Activated T-helper 17 cell treated with anti-CD3 and anti-CD28 coated beads, Interleukin-2, amount 50 U/mL, for 72 hours (primary cell): ENCODE data around the gene NHLH1. TPM values are rescaled to one million over a fixed set of nuclear protein-coding genes. Genes with fewer than 3 reads are reported as not detected.

Experiments
- ATAC-seq: fragments of 150-1000 bp; cut with Tn5 transposase; replicated peaks from 2 replicates; pipeline ENCODE4 v1.10.0; 2021; ENCODE audit warnings: mild to moderate bottlenecking, moderate library complexity
- H3K27ac Mint-ChIP-seq: one replicate; pipeline ENCODE4 v1.8.0; 2022; ENCODE audit warnings: mixed read lengths
- H3K27me3 Mint-ChIP-seq: one replicate; pipeline ENCODE4 v1.8.0; 2022; ENCODE audit warnings: mixed read lengths
- H3K36me3 Mint-ChIP-seq: one replicate; pipeline ENCODE4 v1.8.0; 2022; ENCODE audit warnings: low read depth, mild to moderate bottlenecking, mixed read lengths
- H3K4me1 Mint-ChIP-seq: one replicate; pipeline ENCODE4 v1.8.0; 2022; ENCODE audit warnings: mixed read lengths
- H3K4me3 Mint-ChIP-seq: one replicate; pipeline ENCODE4 v1.8.0; 2022; ENCODE audit warnings: mild to moderate bottlenecking, mixed read lengths
- H3K9me3 Mint-ChIP-seq: one replicate; pipeline ENCODE4 v1.8.0; 2022; ENCODE audit warnings: mixed read lengths
- total RNA-seq, 2 donors: library from RNA; stranded (reverse); gene quantifications; one replicate each; pipeline ENCODE4 v1.2.3, GENCODE V29; 2022

Gene NHLH1
- total RNA-seq: 1 to 10 TPM; 1.0 to 1.1 TPM

- no peaks in the 10 kb centered on the region for H3K36me3 Mint-ChIP-seq
- peaks cover 7% of the 10 kb centered on the region for H3K4me1 Mint-ChIP-seq
- H3K4me3 Mint-ChIP-seq: no peak within 1 kb of the TSS
- peak within 1 kb of the TSS; percentile 40 for H3K27ac Mint-ChIP-seq
- ATAC-seq: no peak
- no peaks in the 10 kb centered on the region for H3K9me3 Mint-ChIP-seq
- H3K27me3 Mint-ChIP-seq: no peaks in the 10 kb centered on the region
These were observed at the start of gene NHLH1 for GRCh38 chr1:160366731-160367515. NHLH1 (plus strand) TSS chr1:160367071; CDS start chr1:160370732, 3,661 bp downstream.

GRCh38 chr1:160322831-160323230 is 44.0 kb upstream of the NHLH1 start:
- no peak overlapping the region for H3K27ac Mint-ChIP-seq
- no peak for ATAC-seq
- no peaks in the 10 kb centered on the region for H3K27me3 Mint-ChIP-seq
- no peaks in the 10 kb centered on the region for H3K9me3 Mint-ChIP-seq
- peaks cover 13% of the 10 kb centered on the region for H3K4me1 Mint-ChIP-seq
- no peak overlapping the region for H3K4me3 Mint-ChIP-seq
- H3K36me3 Mint-ChIP-seq: peaks cover 100% of the 10 kb centered on the region

GRCh38 chr1:160325252-160325651 is 41.6 kb upstream of the NHLH1 start:
- Mint-ChIP-seq H3K9me3 (no peaks in the 10 kb centered on the region), H3K4me3 (no peak overlapping the region), H3K36me3 (peaks cover 100% of the 10 kb centered on the region), H3K27me3 (no peaks in the 10 kb centered on the region), H3K4me1 (no peaks in the 10 kb centered on the region), H3K27ac (peak overlapping the region; percentile 23)
- ATAC-seq: no peak

DNA sequence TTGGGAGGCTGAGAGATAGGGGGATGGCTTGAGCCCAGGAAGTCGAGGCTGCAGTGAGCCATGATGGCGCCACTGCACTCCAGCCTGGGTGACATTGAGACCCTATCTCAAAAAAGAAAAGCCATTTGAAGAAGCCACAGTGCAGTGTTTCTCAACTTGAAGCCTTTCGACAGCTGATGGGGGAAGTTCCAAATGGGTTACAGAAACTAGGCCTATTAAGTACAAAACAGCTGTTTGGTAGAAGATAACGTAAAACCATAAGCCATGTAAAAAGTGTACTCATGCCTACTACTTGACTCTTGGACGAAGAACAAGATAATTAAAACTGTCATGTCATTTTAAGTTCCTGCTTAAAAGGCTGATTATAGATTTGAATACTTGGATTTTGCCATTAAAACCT is 40.5 kb upstream of the NHLH1 start:
- no peak for ATAC-seq
- Mint-ChIP-seq H3K4me1 (no peaks in the 10 kb centered on the region), H3K27ac (no peak overlapping the region), H3K36me3 (peaks cover 100% of the 10 kb centered on the region), H3K27me3 (no peaks in the 10 kb centered on the region), H3K4me3 (no peak overlapping the region), H3K9me3 (no peaks in the 10 kb centered on the region)

GRCh38 chr1:160328184-160328583 is 38.7 kb upstream of the NHLH1 start:
- H3K36me3 Mint-ChIP-seq: peaks cover 100% of the 10 kb centered on the region
- no peaks in the 10 kb centered on the region for H3K4me1 Mint-ChIP-seq
- H3K27me3 Mint-ChIP-seq: no peaks in the 10 kb centered on the region
- H3K27ac Mint-ChIP-seq: no peak overlapping the region
- no peak overlapping the region for H3K4me3 Mint-ChIP-seq
- no peaks in the 10 kb centered on the region for H3K9me3 Mint-ChIP-seq
- no peak for ATAC-seq

DNA sequence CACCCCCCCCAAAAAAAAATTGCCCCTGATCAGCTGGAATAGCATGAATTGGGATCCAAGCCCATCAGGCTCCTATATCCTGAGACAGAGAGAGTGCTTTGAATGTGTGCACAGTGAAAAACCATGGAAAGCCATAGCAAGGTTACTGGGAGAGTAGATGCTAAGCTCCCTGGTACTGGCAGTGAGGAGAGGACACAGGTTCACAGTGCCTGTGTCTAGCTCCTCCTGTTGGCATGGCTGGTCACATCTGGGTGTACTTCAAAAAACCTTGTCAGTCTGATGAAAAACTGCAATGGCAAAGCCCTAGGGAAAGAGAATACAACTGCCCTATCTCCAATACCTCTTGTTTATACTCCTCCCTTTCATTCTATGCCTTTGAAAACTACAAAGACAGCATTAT is 36.8 kb upstream of the NHLH1 start:
- Mint-ChIP-seq H3K36me3 (peaks cover 99% of the 10 kb centered on the region), H3K27ac (no peak overlapping the region), H3K9me3 (no peaks in the 10 kb centered on the region), H3K4me3 (no peak overlapping the region), H3K27me3 (no peaks in the 10 kb centered on the region), H3K4me1 (no peaks in the 10 kb centered on the region)
- ATAC-seq: no peak

GRCh38 chr1:160332516-160332915 is 34.4 kb upstream of the NHLH1 start:
- ATAC-seq: no peak

GRCh38 chr1:160338580-160338979 is 28.3 kb upstream of the NHLH1 start:
- Mint-ChIP-seq H3K36me3 (peaks cover 96% of the 10 kb centered on the region), H3K4me1 (peaks cover 24% of the 10 kb centered on the region), H3K27ac (peak overlapping the region; percentile 1), H3K4me3 (no peak overlapping the region), H3K9me3 (no peaks in the 10 kb centered on the region), H3K27me3 (no peaks in the 10 kb centered on the region)
- ATAC-seq: no peak

More at GRCh38 chr1:160332516-160332915, 34.4 kb upstream of the NHLH1 start:
- Mint-ChIP-seq H3K9me3 (no peaks in the 10 kb centered on the region), H3K4me1 (no peaks in the 10 kb centered on the region), H3K27me3 (no peaks in the 10 kb centered on the region), H3K36me3 (peaks cover 97% of the 10 kb centered on the region), H3K4me3 (no peak overlapping the region), H3K27ac (no peak overlapping the region)

DNA sequence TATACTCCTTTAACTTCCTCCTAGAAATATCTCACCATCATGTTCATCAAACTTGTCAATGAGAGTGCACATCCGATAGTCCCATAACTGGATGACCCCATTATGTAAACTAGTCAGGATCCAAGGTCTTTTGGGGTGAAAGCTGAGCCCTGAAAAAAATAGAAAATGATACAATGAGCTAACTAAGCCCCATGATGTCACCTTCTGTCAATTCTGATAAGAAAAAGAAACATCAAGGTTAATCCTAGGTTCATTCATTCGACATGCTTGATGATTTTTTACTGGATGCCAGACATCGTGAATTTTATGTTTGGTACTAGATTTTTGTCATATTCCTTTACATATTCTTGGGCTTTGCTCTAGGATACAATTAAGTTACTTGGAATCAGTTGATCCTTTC is 26.7 kb upstream of the NHLH1 start:
- Mint-ChIP-seq H3K4me1 (peaks cover 27% of the 10 kb centered on the region), H3K4me3 (peak overlapping the region; percentile 98), H3K9me3 (no peaks in the 10 kb centered on the region), H3K36me3 (peaks cover 97% of the 10 kb centered on the region), H3K27ac (peak overlapping the region; percentile 72), H3K27me3 (no peaks in the 10 kb centered on the region)
- ATAC-seq: no peak

GRCh38 chr1:160340866-160341265 is 26.0 kb upstream of the NHLH1 start:
- no peak for ATAC-seq
- H3K4me1 Mint-ChIP-seq: peaks cover 27% of the 10 kb centered on the region
- no peaks in the 10 kb centered on the region for H3K27me3 Mint-ChIP-seq
- H3K4me3 Mint-ChIP-seq: peak overlapping the region; percentile 98
- H3K27ac Mint-ChIP-seq: peak overlapping the region; percentile 72
- H3K36me3 Mint-ChIP-seq: peaks cover 98% of the 10 kb centered on the region
- no peaks in the 10 kb centered on the region for H3K9me3 Mint-ChIP-seq

GRCh38 chr1:160342526-160342925 is 24.3 kb upstream of the NHLH1 start:
- Mint-ChIP-seq H3K4me3 (peak overlapping the region; percentile 98), H3K9me3 (no peaks in the 10 kb centered on the region), H3K27me3 (no peaks in the 10 kb centered on the region), H3K4me1 (peaks cover 32% of the 10 kb centered on the region), H3K27ac (peak overlapping the region; percentile 100), H3K36me3 (peaks cover 97% of the 10 kb centered on the region)
- peak; percentile 21 for ATAC-seq

DNA sequence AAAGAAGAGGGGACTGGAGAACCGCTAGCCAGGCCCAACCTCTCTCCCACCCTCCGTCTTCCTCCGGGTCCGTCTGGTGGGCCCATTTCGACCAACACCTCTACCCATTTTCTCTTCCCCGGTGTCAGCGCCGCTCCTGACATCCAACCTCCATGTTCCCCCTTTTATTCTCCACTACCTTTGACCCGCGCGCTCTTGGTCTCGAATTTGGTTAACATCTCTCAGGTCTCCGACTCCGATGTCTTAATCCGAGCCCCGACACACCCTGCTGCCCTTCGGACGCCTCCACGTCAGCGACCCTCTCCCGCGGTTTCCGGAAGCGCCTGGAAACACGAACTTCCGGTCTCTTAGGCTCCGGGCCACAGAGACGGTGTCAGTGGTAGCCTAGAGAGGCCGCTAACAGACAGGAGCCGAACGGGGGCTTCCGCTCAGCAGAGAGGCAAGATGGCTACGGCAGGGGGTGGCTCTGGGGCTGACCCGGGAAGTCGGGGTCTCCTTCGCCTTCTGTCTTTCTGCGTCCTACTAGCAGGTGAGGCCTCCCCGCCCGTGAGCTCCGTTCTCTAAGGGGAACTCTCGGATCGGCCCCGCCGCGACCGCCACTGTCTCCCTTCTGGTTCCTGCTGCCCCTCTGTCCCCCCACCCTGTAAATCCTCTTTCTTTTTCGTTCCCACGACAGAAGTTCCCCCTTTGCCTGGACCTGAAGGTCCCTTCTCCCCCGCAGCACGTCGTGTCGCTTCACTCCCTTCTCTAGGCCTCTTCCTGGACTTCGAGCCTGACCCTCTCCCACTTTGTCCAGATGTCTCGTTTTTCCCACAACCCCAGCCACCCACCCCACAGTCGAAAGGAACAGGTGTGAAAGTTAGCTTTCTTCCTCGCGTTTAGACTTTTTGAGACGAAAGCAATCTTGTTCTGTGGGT is 23.7 kb upstream of the NHLH1 start, which contains the start of the genes COPA and NCSTN:
Gene COPA, minus strand, starts transcription at position 298 of the 917 bp plus-strand sequence. Its CDS starts 80 bp downstream, at position 218.
Gene NCSTN, plus strand, starts transcription at position 431 of the 917 bp plus-strand sequence. Its CDS starts 14 bp downstream, at position 445.
- peaks cover 33% of the 10 kb centered on the region for H3K4me1 Mint-ChIP-seq
- no peaks in the 10 kb centered on the region for H3K27me3 Mint-ChIP-seq
- H3K27ac Mint-ChIP-seq: peak within 1 kb of the TSS; percentile 100
- peak within 1 kb of the TSS; percentile 98 for H3K4me3 Mint-ChIP-seq
- peak; percentile 99 for ATAC-seq
- H3K36me3 Mint-ChIP-seq: peaks cover 97% of the 10 kb centered on the region
- no peaks in the 10 kb centered on the region for H3K9me3 Mint-ChIP-seq

- H3K9me3 Mint-ChIP-seq: no peaks in the 10 kb centered on the region
- peak overlapping the region; percentile 98 for H3K4me3 Mint-ChIP-seq
- ATAC-seq: no peak
- H3K36me3 Mint-ChIP-seq: peaks cover 96% of the 10 kb centered on the region
- H3K27ac Mint-ChIP-seq: peak overlapping the region; percentile 100
- H3K27me3 Mint-ChIP-seq: no peaks in the 10 kb centered on the region
- H3K4me1 Mint-ChIP-seq: peaks cover 25% of the 10 kb centered on the region
These were observed 22.6 kb upstream of the NHLH1 start for GRCh38 chr1:160344241-160344640.

GRCh38 chr1:160344936-160345335 is 21.9 kb upstream of the NHLH1 start:
- peak overlapping the region; percentile 98 for H3K4me3 Mint-ChIP-seq
- H3K9me3 Mint-ChIP-seq: no peaks in the 10 kb centered on the region
- H3K27me3 Mint-ChIP-seq: no peaks in the 10 kb centered on the region
- ATAC-seq: no peak
- peaks cover 21% of the 10 kb centered on the region for H3K4me1 Mint-ChIP-seq
- H3K27ac Mint-ChIP-seq: peak overlapping the region; percentile 100
- H3K36me3 Mint-ChIP-seq: peaks cover 96% of the 10 kb centered on the region
